ENCODE data around the gene HGFAC. TPM values are rescaled to one million over a fixed set of nuclear protein-coding genes. Genes with fewer than 3 reads are reported as not detected.

The HGFAC gene
- total RNA-seq, 2 donors from 2014 or later: 0.95 TPM; not detected in 1

- Histone ChIP-seq H3K9me3 (no peaks in the 10 kb centered on the region), H3K36me3 (peaks cover 12% of the 10 kb centered on the region), H3K27ac (no peak overlapping the region), H3K27me3 (replicated peaks; ENCODE audit: insufficient read depth) (no peaks in the 10 kb centered on the region), H3K4me3 (no peak overlapping the region), H3K4me1 (ENCODE audit: control insufficient read depth in 1 of 2, low read depth in 2 of 2) (no peaks in the 10 kb centered on the region)
- DNase-seq (ENCODE audit: low spot score): no peak
- ATAC-seq (ENCODE audit: insufficient number of reproducible peaks, low FRiP score, low read depth): no peak
- TF ChIP-seq CTCF (IDR thresholded peaks at IDR 0.05): no peak
These were observed 15.2 kb upstream of the HGFAC start for GRCh38 chr4:3426465-3427133.

- ATAC-seq (ENCODE audit: insufficient number of reproducible peaks, low FRiP score, low read depth): no peak
- Histone ChIP-seq H3K27me3 (replicated peaks; ENCODE audit: insufficient read depth) (no peaks in the 10 kb centered on the region), H3K27ac (no peak overlapping the region), H3K4me3 (no peak overlapping the region), H3K36me3 (peaks cover 12% of the 10 kb centered on the region), H3K9me3 (no peaks in the 10 kb centered on the region), H3K4me1 (ENCODE audit: control insufficient read depth in 1 of 2, low read depth in 2 of 2) (no peaks in the 10 kb centered on the region)
- no peak for DNase-seq (ENCODE audit: low spot score)
- TF ChIP-seq CTCF (IDR thresholded peaks at IDR 0.05): no peak
These were observed 14.7 kb upstream of the HGFAC start for GRCh38 chr4:3427134-3427476.

DNA sequence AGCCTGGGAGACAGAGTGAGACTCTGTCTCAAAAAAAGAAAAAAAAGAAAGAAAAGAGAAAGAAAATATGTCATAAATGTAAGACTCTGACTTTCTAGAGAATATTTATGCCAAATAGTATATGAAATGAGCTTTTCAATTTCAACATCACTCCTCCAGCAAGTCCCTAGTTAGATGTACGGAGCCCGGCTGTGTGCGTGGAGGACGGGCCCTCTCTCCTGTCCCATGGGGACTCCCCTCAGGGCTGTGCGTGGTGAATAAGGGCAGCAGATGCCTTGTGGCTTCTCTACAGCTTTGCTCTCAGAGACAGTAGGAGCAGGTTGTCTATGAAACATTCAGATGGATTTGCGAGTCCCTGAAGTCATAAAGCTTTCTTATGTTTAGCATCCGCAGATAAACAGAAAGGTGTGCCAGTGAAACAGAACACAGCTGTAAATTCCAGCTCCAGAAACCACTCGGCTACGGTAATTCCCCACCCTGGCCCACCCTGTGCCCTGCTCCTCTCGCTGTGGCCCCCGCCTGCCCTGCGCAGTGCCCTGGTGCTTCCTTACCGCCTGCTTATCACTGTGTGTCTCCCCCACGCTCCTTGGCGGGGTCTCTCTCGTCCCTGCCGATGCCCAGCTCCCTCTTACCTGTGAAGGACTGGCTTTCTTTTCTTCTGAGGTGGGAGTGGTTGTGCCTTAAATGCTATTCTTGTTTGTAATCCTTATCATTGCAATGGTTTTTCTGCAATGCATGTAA, 13.9 kb upstream of the HGFAC start:
- peaks cover 12% of the 10 kb centered on the region for H3K36me3 ChIP-seq
- no peaks in the 10 kb centered on the region for H3K9me3 ChIP-seq

GRCh38 chr4:3429651-3430050, 12.1 kb upstream of the HGFAC start:
- no peak overlapping the region for H3K4me3 ChIP-seq
- TF ChIP-seq CTCF (IDR thresholded peaks at IDR 0.05): no peak
- H3K27ac ChIP-seq: no peak overlapping the region
- H3K9me3 ChIP-seq: no peaks in the 10 kb centered on the region
- H3K27me3 ChIP-seq (replicated peaks; ENCODE audit: insufficient read depth): no peaks in the 10 kb centered on the region
- H3K36me3 ChIP-seq: peaks cover 9% of the 10 kb centered on the region
- ATAC-seq (ENCODE audit: insufficient number of reproducible peaks, low FRiP score, low read depth) (no peak), DNase-seq (ENCODE audit: low spot score) (no peak)
- H3K4me1 ChIP-seq (ENCODE audit: control insufficient read depth in 1 of 2, low read depth in 2 of 2): no peaks in the 10 kb centered on the region

More for the DNA sequence above, 13.9 kb upstream of the HGFAC start:
- ATAC-seq (ENCODE audit: insufficient number of reproducible peaks, low FRiP score, low read depth) (no peak), DNase-seq (ENCODE audit: low spot score) (no peak)
- Histone ChIP-seq H3K4me3 (no peak overlapping the region), H3K27ac (no peak overlapping the region), H3K27me3 (replicated peaks; ENCODE audit: insufficient read depth) (no peaks in the 10 kb centered on the region), H3K4me1 (ENCODE audit: control insufficient read depth in 1 of 2, low read depth in 2 of 2) (no peaks in the 10 kb centered on the region)
- TF ChIP-seq CTCF (IDR thresholded peaks at IDR 0.05): no peak

DNA sequence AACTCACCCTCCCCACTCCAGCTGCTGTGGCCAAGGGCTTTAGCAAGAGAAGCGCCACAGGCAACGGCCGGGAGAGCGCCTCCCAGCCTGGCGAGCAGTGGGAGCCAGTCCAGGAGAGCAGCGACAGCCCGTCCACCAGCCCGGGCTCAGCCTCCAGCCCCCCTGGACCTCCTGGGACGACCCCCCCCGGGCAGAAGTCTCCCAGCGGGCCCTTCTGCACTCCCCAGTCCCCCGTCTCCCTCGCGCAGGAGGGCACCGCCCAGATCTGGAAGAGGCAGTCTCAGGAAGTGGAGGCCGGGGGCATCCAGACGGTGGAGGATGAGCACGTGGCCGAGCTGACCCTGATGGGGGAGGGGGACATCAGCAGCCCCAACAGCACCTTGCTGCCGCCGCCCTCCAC, 11.2 kb upstream of the HGFAC start:
- no peaks in the 10 kb centered on the region for H3K9me3 ChIP-seq
- peaks cover 8% of the 10 kb centered on the region for H3K36me3 ChIP-seq
- H3K4me3 ChIP-seq: no peak overlapping the region
- TF ChIP-seq CTCF (IDR thresholded peaks at IDR 0.05): no peak
- ATAC-seq (ENCODE audit: insufficient number of reproducible peaks, low FRiP score, low read depth) (no peak), DNase-seq (ENCODE audit: low spot score) (no peak)
- H3K27me3 ChIP-seq (replicated peaks; ENCODE audit: insufficient read depth): no peaks in the 10 kb centered on the region
- no peaks in the 10 kb centered on the region for H3K4me1 ChIP-seq (ENCODE audit: control insufficient read depth in 1 of 2, low read depth in 2 of 2)
- no peak overlapping the region for H3K27ac ChIP-seq
